H9 (cell line): ENCODE results near the gene TOR3A. TPM values are rescaled to one million over a fixed set of nuclear protein-coding genes. Genes with fewer than 3 reads are reported as not detected.
"Not testable (repeated sequence)": the region's sequence is repeated elsewhere in the genome, so short reads cannot be mapped to it uniquely, and the experiment has no call there.

Experiments
- DNase-seq: peaks from one replicate; pipeline ENCODE4 v3.0.0-alpha.2; 2017
- H2AFZ ChIP-seq: one replicate; pipeline ENCODE4 v1.6.1; 2013; ENCODE audit warnings: mild to moderate bottlenecking, low read length, control low read depth, moderate library complexity
- H2AK5ac ChIP-seq: 2 replicates; pipeline ENCODE4 v1.6.1; 2013; ENCODE audit warnings: low read length, control low read depth, mixed read lengths; ENCODE audit not compliant: insufficient read length
- H2BK120ac ChIP-seq: one replicate; pipeline ENCODE4 v1.6.1; 2013; ENCODE audit warnings: low read depth, mild to moderate bottlenecking, low read length, control low read depth, inconsistent platforms; ENCODE audit not compliant: poor library complexity, severe bottlenecking
- H2BK12ac ChIP-seq: 2 replicates; pipeline ENCODE4 v1.6.1; 2013; ENCODE audit warnings: low read length, control low read depth, mixed read lengths, low read depth; ENCODE audit not compliant: insufficient read length
- H2BK15ac ChIP-seq: 2 replicates; pipeline ENCODE4 v1.6.1; 2013; ENCODE audit warnings: low read depth, low read length, control low read depth
- H2BK20ac ChIP-seq: one replicate; pipeline ENCODE4 v1.6.1; 2013; ENCODE audit warnings: low read depth, mild to moderate bottlenecking, low read length, control low read depth, inconsistent platforms; ENCODE audit not compliant: poor library complexity, severe bottlenecking
- H2BK5ac ChIP-seq: 2 replicates; pipeline ENCODE4 v1.6.1; 2013; ENCODE audit warnings: low read length, control low read depth, mixed read lengths; ENCODE audit not compliant: insufficient read length
- H3K14ac ChIP-seq: 2 replicates; pipeline ENCODE4 v1.6.1; 2013; ENCODE audit warnings: low read length, control low read depth; ENCODE audit not compliant: insufficient read depth
- H3K18ac ChIP-seq: 2 replicates; pipeline ENCODE4 v1.6.1; 2013; ENCODE audit warnings: low read depth, mild to moderate bottlenecking, mixed read lengths, low read length, control low read depth; ENCODE audit not compliant: insufficient read length
- H3K23ac ChIP-seq: 2 replicates; pipeline ENCODE4 v1.6.1; 2013; ENCODE audit warnings: low read length, control low read depth, mixed read lengths, low read depth; ENCODE audit not compliant: insufficient read length
- H3K23me2 ChIP-seq: 2 replicates; pipeline ENCODE4 v1.6.1; 2013; ENCODE audit warnings: low read depth, mild to moderate bottlenecking, mixed read lengths, low read length, control low read depth; ENCODE audit not compliant: insufficient read length, poor library complexity, severe bottlenecking
- H3K27ac ChIP-seq: 2 replicates; pipeline ENCODE4 v1.5.1; 2013; ENCODE audit warnings: low read length, control low read depth, mixed read lengths, low read depth; ENCODE audit not compliant: insufficient read length
- H3K27me3 ChIP-seq: 2 replicates; pipeline ENCODE4 v1.6.1; 2013; ENCODE audit warnings: low read length, control low read depth, inconsistent platforms; ENCODE audit not compliant: insufficient read depth
- H3K4ac ChIP-seq: 2 replicates; pipeline ENCODE4 v1.6.1; 2013; ENCODE audit warnings: low read depth, mild to moderate bottlenecking, control low read depth, inconsistent platforms, low read length, moderate library complexity
- H3K4me1 ChIP-seq: 2 replicates; pipeline ENCODE4 v1.6.1; 2013; ENCODE audit warnings: low read length, control low read depth, inconsistent platforms; ENCODE audit not compliant: insufficient read depth
- H3K4me2 ChIP-seq: 2 replicates; pipeline ENCODE4 v1.6.1; 2013; ENCODE audit warnings: low read length, control low read depth, mixed read lengths; ENCODE audit not compliant: insufficient read length, insufficient read depth
- H3K56ac ChIP-seq: 2 replicates; pipeline ENCODE4 v1.6.1; 2013; ENCODE audit warnings: low read depth, mild to moderate bottlenecking, mixed read lengths, low read length, control low read depth; ENCODE audit not compliant: insufficient read length
- H3K79me1 ChIP-seq: 2 replicates; pipeline ENCODE4 v1.6.1; 2013; ENCODE audit warnings: low read depth, mild to moderate bottlenecking, moderate library complexity, low read length, control low read depth, inconsistent platforms; ENCODE audit not compliant: insufficient read depth, poor library complexity, severe bottlenecking
- H3K79me2 ChIP-seq: 2 replicates; pipeline ENCODE4 v1.6.1; 2013; ENCODE audit warnings: low read length, control low read depth, inconsistent platforms; ENCODE audit not compliant: insufficient read depth
- H3K9ac ChIP-seq: 2 replicates; pipeline ENCODE4 v1.6.1; 2013; ENCODE audit warnings: low read length, control low read depth, mixed read lengths; ENCODE audit not compliant: insufficient read length; ENCODE audit errors: extremely low read depth
- H3K9me3 ChIP-seq: one replicate; pipeline ENCODE4 v1.6.1; 2013; ENCODE audit warnings: low read depth, low read length, inconsistent platforms; ENCODE audit not compliant: control insufficient read depth
- H3T11ph ChIP-seq: one replicate; pipeline ENCODE4 v1.6.1; 2013; ENCODE audit warnings: mild to moderate bottlenecking, low read length, control low read depth, inconsistent platforms
- H4K20me1 ChIP-seq: one replicate; pipeline ENCODE4 v1.6.1; 2013; ENCODE audit not compliant: control insufficient read depth, insufficient read length, insufficient read depth
- H4K5ac ChIP-seq: 2 replicates; pipeline ENCODE4 v1.6.1; 2013; ENCODE audit warnings: low read depth, mild to moderate bottlenecking, mixed read lengths, low read length, control low read depth; ENCODE audit not compliant: insufficient read length
- H4K8ac ChIP-seq: replicated peaks from 2 replicates; pipeline ENCODE4 v1.6.1; 2013; ENCODE audit warnings: low read length, control low read depth, mixed read lengths, low read depth; ENCODE audit not compliant: insufficient read length
- H4K91ac ChIP-seq: 2 replicates; pipeline ENCODE4 v1.6.1; 2013; ENCODE audit warnings: low read depth, mild to moderate bottlenecking, moderate library complexity, mixed read lengths, low read length, control low read depth; ENCODE audit not compliant: insufficient read length
- H3K27ac Mint-ChIP-seq, 3 experiments: 2 replicates in 2 of 3; 3 replicates in 1 of 3; pipeline ENCODE4 v1.8.0; 2020 to 2021; ENCODE audit warnings: mixed read lengths in 3 of 3, mild to moderate bottlenecking in 1 of 3, moderate library complexity in 1 of 3
- H3K27me3 Mint-ChIP-seq: 2 replicates; pipeline ENCODE4 v1.8.0; 2021; ENCODE audit warnings: low read depth, mild to moderate bottlenecking, moderate library complexity, mixed read lengths
- H3K36me3 Mint-ChIP-seq, 3 experiments: 2 replicates in 2 of 3; 3 replicates in 1 of 3; pipeline ENCODE4 v1.8.0; 2020 to 2021; ENCODE audit warnings: low read depth in 3 of 3, mixed read lengths in 3 of 3; ENCODE audit not compliant: insufficient read depth in 1 of 3
- H3K4me1 Mint-ChIP-seq, 2 experiments: 2 replicates each; pipeline ENCODE4 v1.8.0; 2020; ENCODE audit warnings: mixed read lengths in 2 of 2
- H3K4me3 Mint-ChIP-seq, 2 experiments: 2 replicates in 1 of 2; 3 replicates in 1 of 2; pipeline ENCODE4 v1.8.0; 2020 to 2021; ENCODE audit warnings: mild to moderate bottlenecking in 2 of 2, mixed read lengths in 2 of 2, moderate library complexity in 1 of 2
- H3K9me3 Mint-ChIP-seq, 2 experiments: 2 replicates in 1 of 2; 3 replicates in 1 of 2; pipeline ENCODE4 v1.8.0; 2020; ENCODE audit warnings: mild to moderate bottlenecking in 2 of 2, mixed read lengths in 2 of 2, moderate library complexity in 1 of 2
- WGBS: extraction: QIAGEN DNeasy Blood & Tissue Kit; methylation state at CpG from one replicate; pipeline ENCODE4 v1.1.7; 2013; ENCODE audit warnings: missing lambda C conversion rate, low lambda C conversion rate, mixed read lengths; ENCODE audit not compliant: insufficient read length; ENCODE audit errors: extremely low coverage; 5-methylcytosine and 5-hydroxymethylcytosine counted together
- total RNA-seq: library from RNA; stranded (reverse); gene quantifications from 2 replicates; pipeline ENCODE4 v1.2.1, GENCODE V29; 2021

TOR3A gene
- total RNA-seq, 1 experiment from 2014 or later = 27.3 TPM

DNA sequence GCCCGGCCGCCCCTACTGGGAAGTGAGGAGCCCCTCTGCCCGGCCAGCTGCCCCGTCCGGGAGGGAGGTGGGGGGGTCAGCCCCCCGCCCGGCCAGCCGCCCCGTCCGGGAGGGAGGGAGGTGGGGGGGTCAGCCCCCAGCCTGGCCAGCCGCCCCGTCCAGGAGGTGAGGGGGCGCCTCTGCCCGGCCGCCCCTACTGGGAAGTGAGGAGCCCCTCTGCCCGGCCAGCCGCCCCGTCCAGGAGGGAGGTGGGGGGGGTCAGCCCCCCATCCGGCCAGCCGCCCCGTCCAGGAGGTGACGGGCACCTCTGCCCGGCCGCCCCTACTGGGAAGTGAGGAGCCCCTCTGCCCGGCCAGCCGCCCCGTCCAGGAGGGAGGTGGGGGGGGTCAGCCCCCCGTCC lies 53.8 kb downstream of the TOR3A start:
- H3K18ac ChIP-seq, H3K4me3 Mint-ChIP-seq, H3K27ac ChIP-seq, H4K8ac ChIP-seq, H3K56ac ChIP-seq, H2BK5ac ChIP-seq, H4K20me1 ChIP-seq, H4K91ac ChIP-seq, H2AFZ ChIP-seq, H3K4me1 Mint-ChIP-seq, H3K23me2 ChIP-seq, H3K9me3 ChIP-seq, H2AK5ac ChIP-seq, DNase-seq, H2BK20ac ChIP-seq, H2BK120ac ChIP-seq, H3K4ac ChIP-seq, H3K27me3 Mint-ChIP-seq, H3K27me3 ChIP-seq, H3K23ac ChIP-seq, H3T11ph ChIP-seq, H3K4me1 ChIP-seq, H4K5ac ChIP-seq, H3K9ac ChIP-seq, H3K79me1 ChIP-seq, H3K27ac Mint-ChIP-seq, H2BK15ac ChIP-seq, H3K4me2 ChIP-seq, H2BK12ac ChIP-seq, H3K79me2 ChIP-seq, H3K14ac ChIP-seq: not testable (repeated sequence)
- Mint-ChIP-seq H3K36me3 (peaks cover 24 to 36% (median 31%) of the 10 kb centered on the region in 3 experiments), H3K9me3 (peaks cover 23 to 26% of the 10 kb centered on the region in 2 experiments)
- WGBS = no CpG with 5 or more reads among the region's 28 CpGs
